Measurements from ENCODE around the gene C1orf115. TPM values are rescaled to one million over a fixed set of nuclear protein-coding genes. Genes with fewer than 3 reads are reported as not detected.

Gene C1orf115
- total RNA-seq, 1 donor from 2014 or later = 9.4 TPM

Other genes starting within 250 kb of the C1orf115 start
- gene MARK1, start 162.2 kb upstream of the C1orf115 start, total RNA-seq = 9.9 TPM
- gene MTARC2, start 58.0 kb downstream of the C1orf115 start, total RNA-seq = 10.4 TPM
- 5.2 TPM for gene MTARC1, start 96.5 kb downstream of the C1orf115 start, total RNA-seq
- gene HLX, start 189.1 kb downstream of the C1orf115 start, total RNA-seq = 9.9 TPM